ENCODE measurements around the gene FAM229A.

Gene FAM229A

DNA sequence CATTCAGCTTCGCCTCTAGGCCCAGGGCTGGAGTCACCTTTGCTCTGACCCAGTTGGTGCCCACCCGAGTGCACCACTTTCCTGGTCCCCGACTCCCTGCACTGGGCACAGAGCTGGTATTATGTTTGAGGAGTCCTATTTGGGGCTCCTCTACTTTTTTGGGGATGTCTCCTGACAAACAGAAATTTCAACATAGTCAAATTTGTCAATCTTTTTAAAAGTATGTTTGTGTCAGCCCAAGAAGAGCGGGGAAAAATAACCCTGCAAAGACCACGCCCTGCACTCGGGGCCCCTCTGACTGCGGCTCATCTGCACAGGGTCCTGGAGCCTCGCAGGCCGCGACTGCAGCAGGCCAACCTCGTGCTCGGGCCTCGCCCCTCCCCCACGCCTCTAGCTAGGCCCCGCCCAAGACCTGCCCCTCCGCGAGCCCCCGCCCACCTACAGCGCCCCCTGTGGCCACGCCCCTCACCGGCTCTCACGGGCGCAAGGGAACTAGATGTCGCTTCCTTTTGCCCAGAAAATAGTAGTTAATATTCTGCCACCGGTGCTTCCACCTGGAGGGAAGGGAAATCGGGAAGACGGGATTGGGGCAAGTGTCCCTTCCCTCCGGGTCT is 11.4 kb downstream of the FAM229A start:
- DNase-seq (ENCODE audit: extremely low read depth in 1 of 2, low read depth in 1 of 2) = peak; percentile 54 to 56

DNA sequence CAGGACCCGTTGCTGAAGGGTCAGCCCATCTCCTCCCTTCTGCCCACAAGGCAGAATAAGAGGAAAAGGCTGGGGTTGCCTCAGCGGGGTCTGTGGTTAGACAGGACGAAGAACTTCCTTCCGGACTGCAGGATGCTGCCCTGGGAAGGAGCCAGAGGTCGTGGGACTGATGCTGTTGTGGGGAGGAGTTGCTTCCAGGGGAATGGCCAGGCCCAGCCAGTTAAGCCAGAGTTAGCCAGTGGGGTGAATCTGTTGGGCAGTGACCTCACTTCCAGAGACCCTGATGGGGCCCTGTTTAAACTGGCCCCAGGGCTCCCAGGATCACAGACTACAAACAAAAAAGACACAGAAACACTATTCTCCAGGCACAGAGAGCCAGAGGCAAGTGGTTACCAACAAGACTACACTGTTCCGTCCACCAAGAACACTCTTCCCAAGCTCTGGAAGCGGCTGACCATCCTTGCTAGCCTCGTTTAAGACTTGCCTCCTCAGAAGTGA is 13.0 kb downstream of the FAM229A start:
- no peak for DNase-seq (ENCODE audit: extremely low read depth in 1 of 2, low read depth in 1 of 2)

DNA sequence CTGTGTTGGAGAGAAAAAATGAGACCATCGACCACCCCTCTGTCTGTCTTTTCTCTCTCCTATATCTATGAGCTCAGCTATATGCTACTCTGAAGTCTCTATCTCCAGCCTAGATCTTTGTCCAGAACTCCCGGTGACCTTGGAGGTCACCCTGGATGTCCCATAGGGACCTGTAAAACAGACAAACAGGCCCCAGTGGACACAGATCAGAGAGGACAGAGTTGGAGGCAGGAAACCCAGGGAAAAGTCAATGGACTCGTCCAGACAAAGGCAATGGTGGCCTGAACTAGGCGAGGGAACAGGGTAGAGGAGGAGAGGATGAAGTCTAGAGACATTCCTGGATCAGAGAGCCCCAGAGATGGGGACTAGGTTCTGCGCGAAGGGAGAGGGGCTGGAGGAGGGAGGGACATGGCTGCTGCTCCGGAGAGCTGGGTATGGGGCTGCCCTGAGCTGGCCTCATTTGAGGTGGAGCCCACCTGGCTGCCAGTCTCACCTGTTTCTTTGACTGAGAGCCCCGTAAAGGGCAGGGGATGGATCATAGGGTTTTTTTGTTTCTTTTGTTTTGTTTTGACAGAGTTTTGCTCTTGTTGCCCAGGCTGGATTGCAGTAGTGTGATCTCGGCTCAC is 15.6 kb downstream of the FAM229A start:
- DNase-seq (ENCODE audit: extremely low read depth in 1 of 2, low read depth in 1 of 2) = no peak

DNA sequence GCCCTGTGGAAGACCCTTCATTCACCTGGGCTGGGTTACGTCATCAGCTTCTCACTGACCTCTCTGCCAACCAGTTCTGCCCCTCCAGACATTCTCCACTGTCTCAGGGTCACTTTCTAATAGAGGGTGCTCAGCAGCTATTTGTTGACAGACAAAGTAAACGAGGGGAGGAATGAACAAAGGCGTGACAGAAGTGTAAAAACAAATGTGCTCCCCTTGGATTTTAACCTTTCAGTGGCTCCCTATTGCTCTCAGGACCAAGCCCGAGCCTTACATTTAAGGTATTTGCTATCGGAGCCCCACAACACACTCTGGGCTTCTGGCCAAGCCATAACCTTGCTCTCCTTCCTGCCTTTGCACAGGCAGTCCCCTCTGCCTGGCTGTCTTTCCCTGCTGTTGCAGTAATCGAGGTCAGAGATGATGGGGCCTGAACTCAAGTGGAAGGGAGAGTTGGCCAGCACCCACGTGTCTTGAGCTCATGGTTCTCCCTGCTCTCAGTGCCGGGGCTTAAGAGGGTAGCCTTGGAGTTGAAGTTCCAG is 16.9 kb downstream of the FAM229A start:
- no peak for DNase-seq (ENCODE audit: extremely low read depth in 1 of 2, low read depth in 1 of 2)

DNA sequence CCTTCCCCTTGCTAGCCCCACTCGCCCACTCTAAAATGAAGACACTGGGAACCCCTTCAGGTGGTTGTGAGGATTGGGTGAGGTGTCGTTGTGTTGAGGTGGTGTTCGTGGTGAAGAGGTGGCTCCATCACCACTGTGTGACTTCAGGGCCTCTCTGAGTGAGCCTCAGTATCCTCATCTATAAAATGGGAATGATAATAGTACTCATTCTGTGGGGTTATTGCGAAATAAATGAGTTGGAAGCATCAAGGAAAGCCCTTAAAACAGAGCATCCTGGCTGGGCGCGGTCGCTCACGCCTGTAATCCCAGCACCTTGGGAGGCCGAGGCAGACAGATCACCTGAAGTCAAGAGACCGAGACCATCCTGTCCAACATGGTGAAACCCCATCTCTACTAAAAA is 19.6 kb downstream of the FAM229A start:
- DNase-seq (ENCODE audit: extremely low read depth in 1 of 2, low read depth in 1 of 2) = no peak

DNA sequence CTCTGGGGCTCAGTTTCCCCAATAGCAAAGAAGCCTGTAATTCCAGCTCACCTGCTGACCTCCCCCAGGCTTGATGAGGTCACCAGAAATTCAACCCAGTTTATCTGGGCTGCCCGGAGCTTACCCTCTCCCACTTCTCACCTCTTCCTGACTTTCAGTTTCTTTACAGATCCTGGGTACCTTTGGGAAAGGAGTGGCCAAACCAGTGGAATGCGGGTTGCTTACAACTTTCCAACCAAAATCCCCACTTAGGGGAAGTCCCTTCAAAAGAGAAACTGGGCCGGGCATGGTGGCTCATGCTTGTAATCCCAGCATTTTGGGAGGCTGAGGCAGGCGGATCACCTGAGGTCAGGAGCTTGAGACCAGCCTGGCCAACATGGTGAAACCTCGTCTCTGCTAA is 20.3 kb downstream of the FAM229A start:
- no peak for DNase-seq (ENCODE audit: extremely low read depth in 1 of 2, low read depth in 1 of 2)

DNA sequence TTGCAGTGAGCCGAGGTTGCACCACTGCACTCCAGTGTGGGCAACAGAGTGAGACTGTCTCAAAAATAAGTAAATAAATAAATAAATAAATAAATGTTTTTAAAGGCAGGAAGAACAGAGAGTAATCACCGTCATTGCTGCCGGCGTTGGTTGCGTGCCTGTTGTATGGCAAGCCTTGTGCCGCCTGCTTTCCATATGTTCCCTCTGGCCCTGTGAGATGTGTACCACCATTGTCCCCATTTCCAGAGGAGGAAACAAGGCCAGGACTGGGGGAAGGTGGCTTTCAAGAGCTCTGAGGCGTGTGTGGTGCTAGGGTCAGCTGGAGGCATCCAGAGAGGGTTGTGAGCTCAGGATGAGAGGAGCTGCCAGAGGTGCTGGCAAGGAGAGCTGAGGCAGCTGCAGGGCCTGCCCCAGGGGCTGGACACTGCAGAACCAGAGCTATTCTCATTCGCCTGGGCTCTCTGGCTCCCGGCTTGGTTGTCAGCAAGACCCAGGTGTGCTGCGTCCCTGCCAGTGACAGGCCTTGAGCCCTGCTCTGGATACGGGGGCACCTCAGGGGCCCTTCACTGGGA is 21.0 kb downstream of the FAM229A start:
- DNase-seq (ENCODE audit: extremely low read depth in 1 of 2, low read depth in 1 of 2) = no peak

DNA sequence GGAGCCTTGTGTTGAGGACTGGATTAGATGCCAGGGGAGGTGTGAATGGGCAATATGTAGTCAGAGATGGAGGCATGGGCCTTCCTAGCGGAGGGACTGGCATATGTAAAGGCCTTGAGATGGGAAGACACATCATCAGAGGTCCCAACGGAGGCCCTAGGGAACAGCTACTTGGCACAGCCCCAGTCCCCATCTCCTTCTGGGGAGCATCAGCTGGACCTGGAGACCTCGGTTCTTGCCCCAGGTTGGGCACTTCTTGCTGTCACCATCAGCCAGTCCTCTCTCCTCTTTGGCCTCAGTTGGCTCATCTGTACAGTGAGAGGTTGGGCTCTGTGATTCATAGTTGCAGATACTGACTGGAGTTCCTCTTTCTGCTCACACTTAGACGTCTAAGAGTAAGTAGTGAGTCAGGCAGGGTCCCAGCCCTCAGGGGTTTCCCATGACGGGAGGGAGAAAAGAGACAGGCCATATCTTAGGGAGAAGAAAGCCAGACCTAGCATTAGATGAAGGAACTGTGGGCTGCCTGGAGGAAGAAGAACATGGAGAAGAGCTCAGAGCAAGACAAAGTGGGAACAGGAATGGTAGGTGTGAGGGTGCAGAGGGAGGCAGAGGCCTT is 22.8 kb downstream of the FAM229A start:
- peak in 1 of 2 donors; percentile 60 for DNase-seq (ENCODE audit: extremely low read depth in 1 of 2, low read depth in 1 of 2)

DNA sequence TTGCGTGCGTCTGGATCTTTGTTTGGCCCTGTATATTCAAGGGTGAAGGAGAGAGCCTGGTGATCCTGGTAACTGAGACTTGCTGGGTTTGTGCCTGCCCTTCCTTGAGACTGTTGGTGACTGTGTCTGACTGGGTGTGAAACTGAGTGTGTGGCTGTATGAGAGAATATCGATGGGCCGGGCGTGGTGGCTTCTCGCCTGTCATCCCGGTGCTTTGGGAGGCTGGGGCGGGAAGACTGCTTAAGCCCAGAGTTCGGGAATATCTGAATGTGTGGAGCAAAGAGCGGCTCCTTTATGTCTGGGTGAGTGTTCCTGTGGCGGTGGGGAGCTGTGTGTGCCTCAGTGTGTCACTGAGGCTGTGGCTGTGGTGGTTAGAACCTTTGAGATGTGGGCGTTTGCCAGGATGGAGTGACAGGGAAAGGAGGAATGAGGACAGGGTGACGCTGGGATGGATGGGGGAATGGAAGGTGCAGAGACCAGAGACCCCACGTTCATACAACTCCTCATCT is 23.6 kb downstream of the FAM229A start:
- no peak for DNase-seq (ENCODE audit: extremely low read depth in 1 of 2, low read depth in 1 of 2)

DNA sequence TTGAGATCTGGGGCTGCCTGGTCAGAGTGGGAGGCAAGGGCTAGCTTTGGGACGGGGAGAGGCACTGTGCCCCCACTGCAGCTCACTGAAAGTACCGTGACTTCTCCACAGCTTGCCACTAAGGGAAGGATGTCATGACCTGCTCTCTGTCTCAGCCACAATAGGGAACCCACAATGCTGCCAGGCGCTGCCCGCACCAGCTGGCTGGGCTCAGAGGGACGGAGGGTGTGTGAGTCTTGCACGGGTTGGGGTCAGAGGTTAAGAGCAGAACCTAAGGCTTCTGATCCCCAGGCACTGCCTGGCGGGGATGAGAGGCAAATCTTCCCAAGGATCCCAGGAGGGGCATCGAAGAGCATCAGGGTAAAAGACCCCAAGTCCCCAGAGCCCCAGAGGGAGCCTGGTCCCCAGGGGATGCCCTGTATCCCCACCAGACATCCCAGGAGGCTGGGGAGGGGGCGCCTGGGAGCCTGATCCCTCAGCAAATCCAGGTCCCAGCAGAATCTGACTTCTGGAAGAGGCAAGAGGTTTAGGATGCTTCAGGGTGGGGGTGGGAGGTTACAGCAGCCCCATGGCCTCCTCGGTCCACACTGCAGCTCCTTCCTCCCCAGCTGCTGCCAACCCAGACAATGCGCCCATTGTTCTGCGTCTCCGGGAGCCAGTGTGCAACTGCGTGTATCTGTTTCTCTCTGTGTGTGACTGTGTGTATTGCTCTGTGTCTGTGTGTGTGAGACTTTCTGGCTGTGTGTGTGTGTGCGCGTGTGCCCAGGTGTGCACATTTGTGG is 24.2 kb downstream of the FAM229A start:
- peak in 1 of 2 donors; percentile 22 for DNase-seq (ENCODE audit: extremely low read depth in 1 of 2, low read depth in 1 of 2)

DNA sequence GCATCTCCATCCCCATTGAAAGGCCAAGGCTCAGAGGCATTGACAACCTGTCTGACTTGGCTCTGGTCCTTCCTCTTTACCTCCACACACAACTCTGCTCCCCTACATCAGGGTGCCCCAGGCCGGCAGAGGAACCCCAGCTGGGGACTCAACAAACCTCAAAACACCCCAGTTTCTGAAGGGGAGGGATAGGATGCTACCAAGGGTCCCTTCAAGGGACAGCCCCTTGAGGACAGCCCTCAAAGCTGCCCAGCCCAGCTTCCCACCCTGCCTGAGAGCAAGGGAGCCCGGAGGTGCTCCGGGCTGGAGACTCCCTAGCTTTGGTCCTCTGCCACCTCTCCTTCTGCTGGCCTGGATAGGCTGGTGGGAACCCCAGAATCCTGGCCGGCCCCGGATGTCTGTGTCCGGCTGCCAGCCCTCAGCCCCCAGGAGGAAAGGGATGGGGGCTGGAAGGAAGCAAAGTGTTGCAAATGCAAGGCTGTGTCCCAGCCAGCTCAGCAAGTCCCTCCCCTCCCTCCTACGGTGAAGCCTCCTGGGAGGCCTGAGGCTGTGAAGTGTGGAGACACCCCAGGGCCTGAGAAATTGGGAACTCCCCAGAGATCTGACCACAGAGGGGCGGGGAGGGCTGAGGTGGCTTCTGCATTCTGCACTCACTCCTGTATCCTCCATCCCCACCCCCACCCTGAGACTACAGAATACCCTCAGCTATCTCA is 25.2 kb downstream of the FAM229A start:
- peak; percentile 46 to 62 for DNase-seq (ENCODE audit: extremely low read depth in 1 of 2, low read depth in 1 of 2)

DNA sequence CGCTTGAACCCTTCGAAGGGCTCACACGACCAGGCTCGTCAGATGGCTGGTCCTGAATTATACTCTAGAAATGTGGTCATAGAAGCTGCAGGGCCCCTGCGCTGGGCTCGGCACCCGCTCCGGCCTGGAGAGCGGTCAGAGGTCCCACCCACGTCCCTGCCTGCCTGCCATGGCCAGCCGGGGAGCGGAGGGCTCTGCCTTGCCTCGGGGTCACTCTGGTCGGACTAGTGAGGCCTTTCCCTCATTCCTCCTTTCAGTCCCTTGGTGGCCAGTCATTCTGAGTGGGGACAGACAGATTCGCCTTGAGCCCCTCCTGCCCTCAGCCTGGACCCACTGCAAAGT is 25.7 kb downstream of the FAM229A start:
- no peak for DNase-seq (ENCODE audit: extremely low read depth in 1 of 2, low read depth in 1 of 2)

DNA sequence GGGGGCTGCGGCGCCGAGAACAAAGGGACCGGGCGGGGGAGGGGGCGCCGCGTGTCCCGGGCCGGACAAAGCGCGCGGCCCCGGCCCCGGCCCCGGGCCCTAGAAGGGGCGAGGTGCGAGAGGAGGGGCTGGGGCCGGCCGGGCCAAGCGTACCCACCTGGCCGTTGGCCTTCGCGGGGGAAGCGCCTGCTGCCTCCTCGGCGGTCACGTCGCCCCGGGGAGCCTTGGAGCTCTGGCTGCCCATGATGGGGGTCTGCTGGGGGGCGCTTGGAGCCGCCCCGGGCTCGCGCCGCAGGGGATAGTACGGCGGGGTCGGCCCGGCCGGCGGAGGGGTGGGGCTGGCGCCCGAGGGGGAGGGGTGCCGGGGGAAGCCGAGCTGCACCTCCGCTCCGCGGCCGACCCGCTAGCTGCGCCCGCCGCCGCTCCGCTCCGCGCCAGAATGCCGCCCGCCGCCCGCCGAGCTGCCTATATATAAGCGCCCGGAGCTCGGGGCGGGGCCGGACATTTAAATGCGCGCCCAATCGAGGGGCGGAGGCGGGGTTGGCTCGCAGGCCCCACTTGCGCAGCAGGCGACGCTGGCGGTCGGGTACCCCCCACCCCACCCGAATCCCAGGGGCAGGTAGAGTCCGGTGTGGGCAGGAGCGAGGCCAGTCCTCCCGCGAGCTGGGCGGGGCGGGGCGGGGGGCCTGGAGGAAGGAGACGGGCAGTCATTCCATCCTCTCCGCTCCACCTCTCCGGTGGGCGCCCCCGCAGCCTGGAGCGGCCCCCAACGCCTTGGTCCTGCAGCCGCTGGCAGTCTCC is 26.3 kb downstream of the FAM229A start, which contains the start of gene MARCKSL1:
TSS of gene MARCKSL1 (minus strand) at position 444 of the 801 bp plus-strand sequence. CDS start at position 244, 200 bp downstream.
- DNase-seq (ENCODE audit: extremely low read depth in 1 of 2, low read depth in 1 of 2) = peak; percentile 64 to 67

DNA sequence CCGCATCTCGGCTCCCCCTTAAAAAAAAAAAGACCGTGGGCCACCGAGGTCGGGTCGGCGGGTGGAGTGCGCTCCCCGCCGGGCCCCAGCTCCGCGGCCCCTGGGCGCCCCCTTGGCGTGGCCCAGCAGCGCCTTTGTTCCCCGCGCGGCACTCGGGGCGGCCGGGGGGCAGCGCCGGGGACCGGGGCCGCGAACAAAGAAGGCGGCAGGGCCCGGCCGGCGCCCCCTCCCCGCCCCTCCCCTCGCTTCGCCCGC is 26.8 kb downstream of the FAM229A start:
- no peak for DNase-seq (ENCODE audit: extremely low read depth in 1 of 2, low read depth in 1 of 2)

DNA sequence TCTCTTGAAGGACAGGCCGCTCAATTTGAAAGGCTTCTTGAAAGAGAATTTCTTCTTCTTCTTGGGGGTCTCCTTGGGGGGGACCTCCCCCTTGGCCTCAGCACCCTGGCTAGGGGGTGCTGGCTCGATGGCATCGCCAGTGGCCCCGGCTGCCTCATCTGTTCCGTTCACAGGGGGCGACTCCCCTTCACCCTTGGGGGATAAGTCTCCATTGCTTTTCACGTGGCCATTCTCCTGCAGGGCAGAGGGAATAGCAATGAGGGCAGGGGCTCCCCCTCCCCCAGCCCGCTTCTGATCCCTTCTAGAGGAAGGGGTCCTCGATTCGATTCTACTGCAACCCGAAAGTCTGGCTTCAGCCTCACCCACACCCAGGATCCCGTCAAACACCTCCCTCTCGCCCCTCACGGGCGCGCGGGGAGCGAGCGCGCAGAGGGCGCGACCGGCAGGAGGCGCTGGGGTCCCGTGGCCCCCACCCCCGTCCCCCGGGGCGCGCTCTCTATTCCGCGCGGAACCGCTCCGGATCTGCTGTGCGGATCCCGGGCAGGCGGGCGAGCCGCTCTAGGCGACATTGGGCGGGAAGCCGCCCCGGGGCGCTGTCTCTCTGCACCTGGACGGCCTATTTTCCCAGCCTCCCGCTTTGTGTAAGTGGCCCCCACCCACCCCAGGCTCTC is 27.3 kb downstream of the FAM229A start:
- peak in 1 of 2 donors; percentile 34 for DNase-seq (ENCODE audit: extremely low read depth in 1 of 2, low read depth in 1 of 2)

DNA sequence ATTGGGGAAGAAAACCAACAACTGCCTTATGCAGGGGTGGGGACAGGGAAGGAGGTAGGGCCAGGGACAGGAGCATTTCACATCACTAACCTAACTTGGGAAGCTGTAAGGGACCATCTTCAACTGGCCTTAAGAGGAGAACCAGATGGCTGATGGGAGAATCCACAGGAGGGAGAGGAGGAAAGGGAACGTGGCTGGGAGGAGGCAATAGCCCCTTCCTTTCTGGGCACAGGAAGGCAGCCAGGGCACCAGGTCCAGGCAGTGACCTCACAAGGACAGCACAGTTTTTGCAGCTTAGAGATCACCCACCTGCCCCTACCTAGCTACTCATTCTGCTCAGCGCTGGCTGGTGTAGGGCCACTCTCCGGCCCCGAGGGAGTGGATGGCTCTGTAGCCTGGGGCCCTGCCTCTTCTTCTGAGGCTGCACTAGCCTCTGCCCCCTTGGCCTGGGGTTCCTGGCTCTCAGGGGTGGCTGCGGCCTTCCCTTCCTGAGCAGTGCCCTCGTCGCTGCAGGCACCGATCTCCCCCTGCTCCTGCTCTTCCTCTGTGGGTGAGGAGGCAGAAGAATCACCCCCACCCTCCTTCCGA is 27.9 kb downstream of the FAM229A start:
- DNase-seq (ENCODE audit: extremely low read depth in 1 of 2, low read depth in 1 of 2) = no peak

DNA sequence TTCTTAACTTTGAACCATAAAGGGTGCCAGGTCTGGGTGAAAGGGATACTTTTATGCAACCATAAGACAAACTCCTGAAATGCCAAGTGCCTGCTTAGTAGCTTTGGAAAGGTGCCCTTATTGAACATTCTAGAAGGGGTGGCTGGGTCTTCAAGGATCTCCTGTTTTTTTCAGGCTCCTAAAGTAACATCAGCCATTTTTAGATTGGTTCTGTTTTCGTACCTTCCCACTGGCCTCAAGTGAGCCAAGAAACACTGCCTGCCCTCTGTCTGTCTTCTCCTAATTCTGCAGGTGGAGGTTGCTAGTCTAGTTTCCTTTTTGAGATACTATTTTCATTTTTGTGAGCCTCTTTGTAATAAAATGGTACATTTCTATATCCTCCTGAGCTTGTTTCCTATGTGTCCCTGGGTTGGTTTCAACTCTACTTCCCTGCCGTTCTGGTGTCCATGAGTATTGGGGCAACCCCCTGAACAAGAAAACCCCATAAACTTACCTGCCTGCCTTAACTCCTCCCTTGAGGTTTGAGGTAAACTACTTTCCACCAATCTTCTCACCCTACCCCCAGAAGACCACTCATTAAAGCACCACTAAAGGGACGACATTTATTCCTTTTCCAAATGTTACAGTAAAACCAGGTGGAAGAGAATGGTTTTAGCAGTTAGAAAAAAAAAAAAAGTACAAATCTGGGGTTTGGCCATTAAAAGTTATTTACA is 28.9 kb downstream of the FAM229A start:
- no peak for DNase-seq (ENCODE audit: extremely low read depth in 1 of 2, low read depth in 1 of 2)

All from stimulated activated CD8-positive, alpha-beta memory T cell treated with anti-CD3 and anti-CD28 coated beads, Interleukin-7, amount 100 ng/mL, for 48 hours (primary cell).